CD4-positive, alpha-beta memory T cell (primary cell): ENCODE data around the gene CPT1A. TPM values are rescaled to one million over a fixed set of nuclear protein-coding genes. Genes with fewer than 3 reads are reported as not detected.

Experiments used
- CTCF ChIA-PET: fragments of 350-600 bp; sonication (Branson Sonifier 250); formaldehyde crosslinking; loops from one replicate; lab custom pipeline; 2021; ENCODE audit warnings: inconsistent platforms; ENCODE audit not compliant: partially characterized antibody; lab: Charles Lee
- POLR2A ChIA-PET: fragments of 350-600 bp; sonication (Branson Sonifier 250); formaldehyde crosslinking; loops from one replicate; lab custom pipeline; 2021; ENCODE audit not compliant: partially characterized antibody; lab: Charles Lee
- DNase-seq, 5 donors: peaks; one replicate each; pipeline versions ENCODE4 v3.0.0 to v3.0.0-alpha.2; 2020 to 2022; ENCODE audit warnings: mixed read lengths in 1 of 5
- H3K27ac ChIP-seq: one replicate; pipeline ENCODE4 v1.7.0; 2013; ENCODE audit warnings: low read depth, low read length
- H3K27me3 ChIP-seq: 2 replicates; pipeline ENCODE4 v1.7.0; 2013; ENCODE audit warnings: mild to moderate bottlenecking, low read length, moderate library complexity; ENCODE audit not compliant: insufficient read depth
- H3K36me3 ChIP-seq: 2 replicates; pipeline ENCODE4 v1.7.0; 2013; ENCODE audit warnings: mild to moderate bottlenecking, low read length, moderate library complexity; ENCODE audit not compliant: insufficient read depth
- H3K4me1 ChIP-seq: 2 replicates; pipeline ENCODE4 v1.7.0; 2013; ENCODE audit warnings: mild to moderate bottlenecking, low read length, moderate library complexity; ENCODE audit not compliant: insufficient read depth
- H3K4me3 ChIP-seq, 2 donors: one replicate each; pipeline ENCODE4 v1.7.0; 2013; ENCODE audit warnings: low read length in 2 of 2, mild to moderate bottlenecking in 1 of 2
- H3K9me3 ChIP-seq, 2 donors: one replicate each; pipeline ENCODE4 v1.7.0; 2013; ENCODE audit warnings: low read length in 2 of 2, control low read depth in 1 of 2; ENCODE audit not compliant: control insufficient read depth in 1 of 2
- H3K27ac Mint-ChIP-seq, 7 donors: one replicate each; pipeline ENCODE4 v1.8.0; 2020 to 2021; ENCODE audit warnings: mixed read lengths in 7 of 7, mild to moderate bottlenecking in 6 of 7, inconsistent platforms in 3 of 7, moderate library complexity in 3 of 7
- H3K27me3 Mint-ChIP-seq, 2 donors: one replicate each; pipeline ENCODE4 v1.8.0; 2020 to 2021; ENCODE audit warnings: mixed read lengths in 2 of 2
- H3K36me3 Mint-ChIP-seq, 2 donors: one replicate each; pipeline ENCODE4 v1.8.0; 2020 to 2021; ENCODE audit warnings: mixed read lengths in 2 of 2, inconsistent platforms in 1 of 2, mild to moderate bottlenecking in 1 of 2
- H3K4me1 Mint-ChIP-seq, 4 donors: one replicate each; pipeline ENCODE4 v1.8.0; 2020 to 2021; ENCODE audit warnings: mixed read lengths in 4 of 4, mild to moderate bottlenecking in 1 of 4
- H3K4me3 Mint-ChIP-seq, 8 donors: one replicate each; pipeline ENCODE4 v1.8.0; 2020 to 2021; ENCODE audit warnings: mixed read lengths in 8 of 8, mild to moderate bottlenecking in 7 of 8, moderate library complexity in 6 of 8, inconsistent platforms in 3 of 8
- H3K9me3 Mint-ChIP-seq, 8 donors: one replicate each; pipeline ENCODE4 v1.8.0; 2020 to 2021; ENCODE audit warnings: mixed read lengths in 8 of 8, mild to moderate bottlenecking in 5 of 8, inconsistent platforms in 3 of 8, moderate library complexity in 1 of 8
- intact Hi-C: fragments of 100-400 bp; cut with micrococcal nuclease; formaldehyde crosslinking; loops from one replicate; pipeline ENCODE4 v1.15.1; 2023
- polyA plus RNA-seq, 2 donors: library from polyadenylated mRNA; unstranded; fragments of 300-500 nt; fragmentation: Illumina TruSeq; gene quantifications; one replicate each; pipeline ENCODE4 v1.2.3, GENCODE V29; 2021
- total RNA-seq, 2 experiments: library from RNA; stranded (reverse); gene quantifications; one replicate each; pipeline ENCODE4 v1.2.3, GENCODE V29; 2021

The CPT1A gene
- total and polyA plus RNA-seq, 4 experiments from 2014 or later = 7.5 to 35.5 (median 18.5) TPM

GRCh38 chr11:68826726-68827125 lies 15.0 kb downstream of the CPT1A start:
- Histone ChIP-seq H3K27ac (no peak overlapping the region), H3K27me3 (no peaks in the 10 kb centered on the region), H3K4me1 (peaks cover 16% of the 10 kb centered on the region), H3K9me3 (no peaks in the 10 kb centered on the region), H3K4me3 (no peak overlapping the region), H3K36me3 (peaks cover 4% of the 10 kb centered on the region)
- intact Hi-C loops = no loop called here
- CTCF ChIA-PET = interaction anchor here (1.8 to 10.2 kb wide), 3 partner anchors 11 to 28 kb away, joined by 8 to 85 read pairs (median 12); partner anchors contain the start of gene CPT1A
- H3K36me3 Mint-ChIP-seq = peaks cover 2 to 9% of the 10 kb centered on the region in 2 donors
- no peak overlapping the region for H3K27ac Mint-ChIP-seq
- H3K4me3 Mint-ChIP-seq = peak overlapping the region in 1 of 8 donors; percentile 7
- no peak for DNase-seq
- POLR2A ChIA-PET = interaction anchor here (1.0 to 4.2 kb wide), 2 partner anchors 12 to 16 kb away, joined by 4 to 29 read pairs; partner anchors contain the start of gene CPT1A
- no peaks in the 10 kb centered on the region for H3K27me3 Mint-ChIP-seq
- H3K4me1 Mint-ChIP-seq = peaks cover 25 to 52% (median 39%) of the 10 kb centered on the region in 4 donors
- no peaks in the 10 kb centered on the region for H3K9me3 Mint-ChIP-seq

- DNase-seq = peak; percentile 30 to 59 (median 40)
- no peaks in the 10 kb centered on the region for H3K9me3 Mint-ChIP-seq
- no peaks in the 10 kb centered on the region for H3K27me3 ChIP-seq
- no peak overlapping the region for H3K4me3 ChIP-seq
- H3K36me3 ChIP-seq = peaks cover 4% of the 10 kb centered on the region
- ChIA-PET CTCF (interaction anchor here (1.0 to 10.2 kb wide), 5 partner anchors 8 to 30 kb away, joined by 3 to 85 read pairs (median 8); partner anchors contain the start of gene CPT1A), POLR2A (interaction anchor here (1.0 to 4.2 kb wide), 3 partner anchors 13 to 17 kb away, joined by 4 to 29 read pairs (median 5); partner anchors contain the start of gene CPT1A)
- H3K36me3 Mint-ChIP-seq = peaks cover 2% of the 10 kb centered on the region in 2 donors
- peaks cover 21 to 47% (median 32%) of the 10 kb centered on the region in 4 donors for H3K4me1 Mint-ChIP-seq
- peak overlapping the region in 1 of 7 donors; percentile 17 for H3K27ac Mint-ChIP-seq
- H3K9me3 ChIP-seq = no peaks in the 10 kb centered on the region
- H3K27me3 Mint-ChIP-seq = no peaks in the 10 kb centered on the region
- peaks cover 16% of the 10 kb centered on the region for H3K4me1 ChIP-seq
- no peak overlapping the region for H3K27ac ChIP-seq
- intact Hi-C loops = loop anchor here (1.0 kb wide), 1 partner anchor 19 kb away; no protein-coding TSS in a partner anchor
- H3K4me3 Mint-ChIP-seq = peak overlapping the region in 2 of 8 donors; percentile 20 to 36
Observed at GRCh38 chr11:68825571-68825970, 16.1 kb downstream of the CPT1A start.

- no peak for DNase-seq
- peaks cover 20% of the 10 kb centered on the region for H3K4me1 ChIP-seq
- peak overlapping the region in 1 of 7 donors; percentile 53 for H3K27ac Mint-ChIP-seq
- H3K36me3 Mint-ChIP-seq = peaks cover 0 to 6% of the 10 kb centered on the region in 2 donors
- H3K27me3 Mint-ChIP-seq = no peaks in the 10 kb centered on the region
- H3K4me3 ChIP-seq = no peak overlapping the region
- POLR2A ChIA-PET = no interaction called here
- H3K4me1 Mint-ChIP-seq = peaks cover 19 to 44% (median 34%) of the 10 kb centered on the region in 4 donors
- no peak overlapping the region for H3K27ac ChIP-seq
- no peaks in the 10 kb centered on the region for H3K27me3 ChIP-seq
- H3K9me3 Mint-ChIP-seq = no peaks in the 10 kb centered on the region
- CTCF ChIA-PET = interaction anchor here (10.2 kb wide), 1 partner anchor 21 kb away, joined by 85 read pairs; the partner anchor contains the start of gene CPT1A
- H3K4me3 Mint-ChIP-seq = no peak overlapping the region
- no peaks in the 10 kb centered on the region for H3K36me3 ChIP-seq
- intact Hi-C loops = no loop called here
- H3K9me3 ChIP-seq = no peaks in the 10 kb centered on the region
Observed at GRCh38 chr11:68822546-68822945, 19.2 kb downstream of the CPT1A start.

- CTCF ChIA-PET = interaction anchor here (10.2 kb wide), 1 partner anchor 22 kb away, joined by 85 read pairs; the partner anchor contains the start of gene CPT1A
- POLR2A ChIA-PET = no interaction called here
- peaks cover 0 to 6% of the 10 kb centered on the region in 2 donors for H3K36me3 Mint-ChIP-seq
Observed at GRCh38 chr11:68821670-68822069, 20.0 kb downstream of the CPT1A start.

GRCh38 chr11:68819362-68819761 lies 22.4 kb downstream of the CPT1A start:
- no peak overlapping the region for H3K27ac ChIP-seq
- Mint-ChIP-seq H3K27me3 (no peaks in the 10 kb centered on the region), H3K4me1 (peaks cover 25 to 47% (median 36%) of the 10 kb centered on the region in 4 donors), H3K9me3 (no peaks in the 10 kb centered on the region), H3K36me3 (peaks cover 0 to 19% of the 10 kb centered on the region in 2 donors), H3K27ac (peak overlapping the region in 1 of 7 donors; percentile 11), H3K4me3 (no peak overlapping the region)
- no peak overlapping the region for H3K4me3 ChIP-seq
- intact Hi-C loops = no loop called here
- ChIA-PET POLR2A (interaction anchor here (2.3 kb wide), 1 partner anchor 24 kb away, joined by 8 read pairs; no protein-coding TSS in a partner anchor), CTCF (interaction anchor here (1.1 to 4.9 kb wide), 3 partner anchors 10 to 24 kb away, joined by 3 to 30 read pairs (median 3); partner anchors contain the start of gene CPT1A)
- peaks cover 8% of the 10 kb centered on the region for H3K36me3 ChIP-seq
- DNase-seq = no peak
- no peaks in the 10 kb centered on the region for H3K9me3 ChIP-seq
- H3K27me3 ChIP-seq = no peaks in the 10 kb centered on the region
- peaks cover 19% of the 10 kb centered on the region for H3K4me1 ChIP-seq

More at GRCh38 chr11:68821670-68822069, 20.0 kb downstream of the CPT1A start:
- no peaks in the 10 kb centered on the region for H3K9me3 ChIP-seq
- intact Hi-C loops = no loop called here
- Mint-ChIP-seq H3K4me1 (peaks cover 27 to 47% (median 36%) of the 10 kb centered on the region in 4 donors), H3K9me3 (no peaks in the 10 kb centered on the region), H3K27me3 (no peaks in the 10 kb centered on the region), H3K4me3 (no peak overlapping the region), H3K27ac (no peak overlapping the region)
- no peaks in the 10 kb centered on the region for H3K27me3 ChIP-seq
- H3K27ac ChIP-seq = no peak overlapping the region
- H3K4me3 ChIP-seq = no peak overlapping the region
- H3K36me3 ChIP-seq = no peaks in the 10 kb centered on the region
- DNase-seq = no peak
- peaks cover 29% of the 10 kb centered on the region for H3K4me1 ChIP-seq

GRCh38 chr11:68818181-68818580 lies 23.5 kb downstream of the CPT1A start:
- ChIA-PET CTCF (interaction anchor here (1.2 to 4.9 kb wide), 3 partner anchors 11 to 25 kb away, joined by 3 to 30 read pairs (median 4); partner anchors contain the start of gene CPT1A), POLR2A (interaction anchor here (1.0 to 2.3 kb wide), 6 partner anchors 10 to 26 kb away, joined by 3 to 8 read pairs (median 4); no protein-coding TSS in a partner anchor)
- H3K4me1 Mint-ChIP-seq = peaks cover 24 to 47% (median 36%) of the 10 kb centered on the region in 4 donors
- peaks cover 19% of the 10 kb centered on the region for H3K4me1 ChIP-seq
- no peaks in the 10 kb centered on the region for H3K27me3 Mint-ChIP-seq
- H3K27ac Mint-ChIP-seq = peak overlapping the region in 5 of 7 donors; percentile 41 to 81 (median 51)
- peak overlapping the region in 1 of 8 donors; percentile 24 for H3K4me3 Mint-ChIP-seq
- H3K36me3 ChIP-seq = peaks cover 8% of the 10 kb centered on the region
- no peak overlapping the region for H3K4me3 ChIP-seq
- no peaks in the 10 kb centered on the region for H3K9me3 ChIP-seq
- H3K36me3 Mint-ChIP-seq = peaks cover under 1 to 22% of the 10 kb centered on the region in 2 donors
- H3K27ac ChIP-seq = no peak overlapping the region
- H3K27me3 ChIP-seq = no peaks in the 10 kb centered on the region
- H3K9me3 Mint-ChIP-seq = no peaks in the 10 kb centered on the region
- no peak for DNase-seq
- intact Hi-C loops = no loop called here

- CTCF ChIA-PET = interaction anchor here (0.8 to 4.9 kb wide), 4 partner anchors 8 to 26 kb away, joined by 3 to 30 read pairs (median 4); partner anchors contain the start of gene CPT1A
- Mint-ChIP-seq H3K27ac (peak overlapping the region; percentile 51 to 90 (median 84)), H3K4me1 (peaks cover 22 to 45% (median 35%) of the 10 kb centered on the region in 4 donors), H3K27me3 (no peaks in the 10 kb centered on the region), H3K9me3 (no peaks in the 10 kb centered on the region), H3K36me3 (peaks cover 6 to 27% of the 10 kb centered on the region in 2 donors), H3K4me3 (peak overlapping the region in 4 of 8 donors; percentile 38 to 76 (median 58))
- no peak overlapping the region for H3K4me3 ChIP-seq
- intact Hi-C loops = no loop called here
- peaks cover 10% of the 10 kb centered on the region for H3K36me3 ChIP-seq
- POLR2A ChIA-PET = interaction anchor here (1.0 to 2.1 kb wide), 4 partner anchors 9 to 26 kb away, joined by 3 to 7 read pairs (median 4); partner anchors contain the start of gene CPT1A
- no peak for DNase-seq
- peaks cover 19% of the 10 kb centered on the region for H3K4me1 ChIP-seq
- H3K9me3 ChIP-seq = no peaks in the 10 kb centered on the region
- H3K27me3 ChIP-seq = no peaks in the 10 kb centered on the region
- H3K27ac ChIP-seq = no peak overlapping the region
Observed at GRCh38 chr11:68817554-68817953, 24.2 kb downstream of the CPT1A start.
